NCI-H82 (cell line): ENCODE data around the gene PEX14.

Source experiments
- DNase-seq: peaks from one replicate; lab custom pipeline; 2025; lab: John Stamatoyannopoulos, UW

Gene PEX14

GRCh38 chr1:10633416-10633815 lies 158.7 kb downstream of the PEX14 start:
- DNase-seq, result no peak

DNA sequence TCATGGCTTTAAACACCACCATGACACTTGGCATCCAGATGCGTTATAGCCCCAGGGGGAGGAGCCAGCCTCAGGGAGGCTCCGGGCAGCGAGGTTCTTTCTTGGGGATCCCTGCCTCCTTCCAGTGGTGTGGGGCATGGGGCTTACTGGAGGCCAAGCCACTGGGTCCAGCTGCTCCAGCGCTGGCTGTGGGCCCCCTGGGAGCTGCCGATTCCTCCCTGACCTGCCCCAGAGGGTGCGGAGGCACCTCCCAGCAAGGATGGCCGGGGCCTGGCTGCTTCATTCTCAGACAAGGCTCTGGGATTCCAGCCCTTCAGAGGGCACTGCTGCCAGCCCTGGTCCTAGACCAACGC lies 159.3 kb downstream of the PEX14 start:
- no peak for DNase-seq

- DNase-seq, result peak; percentile 64
Observed at GRCh38 chr1:10634428-10635084, 159.8 kb downstream of the PEX14 start.

DNA sequence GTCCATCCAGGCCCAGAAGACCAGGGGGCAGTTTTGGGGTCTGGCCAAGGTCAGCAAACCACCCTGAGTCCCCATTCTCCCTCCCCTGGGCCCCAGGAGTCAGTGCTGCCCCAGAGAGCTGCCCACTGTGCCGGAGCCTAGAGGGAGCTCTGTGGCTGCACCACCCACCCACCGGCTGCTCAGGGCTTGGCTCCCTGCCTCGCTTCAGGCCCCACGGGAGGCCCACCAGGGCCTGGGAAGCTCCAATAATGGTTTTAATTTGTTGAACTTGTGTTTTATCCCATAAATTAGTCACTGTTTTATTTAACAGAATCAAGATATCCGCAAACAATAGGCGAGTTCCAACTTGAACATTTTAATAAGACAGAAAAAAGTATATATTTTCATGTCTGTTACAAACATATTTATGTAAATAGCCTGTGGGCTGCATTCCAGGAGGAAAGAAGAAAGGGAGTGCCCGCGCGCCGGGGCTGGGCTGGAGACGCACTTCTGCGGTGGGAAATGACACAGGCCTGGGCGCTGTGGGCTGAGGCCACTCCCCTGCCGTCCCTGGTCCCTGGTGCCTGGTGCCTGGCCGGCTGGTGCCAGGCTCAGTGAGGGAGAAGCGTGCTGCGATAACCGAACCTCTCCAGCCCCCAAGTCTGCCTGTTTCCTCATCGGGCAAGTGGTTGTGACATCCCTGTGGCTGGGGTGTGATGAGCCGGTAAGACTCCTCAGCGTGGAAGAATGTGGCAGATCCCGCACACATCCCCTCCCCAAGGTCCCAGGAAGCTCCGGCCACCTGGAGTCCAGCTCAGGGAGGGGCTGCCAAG lies 160.5 kb downstream of the PEX14 start:
- DNase-seq, result peak; percentile 58

DNA sequence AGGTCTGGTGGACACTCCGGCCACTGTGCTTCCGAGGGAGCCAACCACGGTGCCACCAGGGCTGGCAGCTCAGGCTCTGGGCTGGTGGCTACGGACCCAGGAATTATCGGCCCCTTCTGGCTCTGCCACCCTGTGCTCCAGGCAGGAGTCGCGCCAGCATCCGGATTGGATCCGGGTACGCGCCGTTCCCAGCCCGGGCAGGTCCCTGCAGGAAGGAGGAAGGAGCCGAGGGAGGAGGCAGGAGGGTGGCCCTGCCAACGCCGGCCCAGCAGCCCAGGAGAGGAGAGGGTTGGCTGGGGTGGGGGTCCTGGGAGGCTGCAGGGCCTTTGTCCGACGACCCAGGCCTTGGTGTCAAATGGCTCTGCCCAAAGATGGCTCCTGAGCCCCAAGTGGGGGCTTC lies 161.2 kb downstream of the PEX14 start:
- no peak for DNase-seq

GRCh38 chr1:10637400-10637799 lies 162.7 kb downstream of the PEX14 start:
- peak; percentile 25 for DNase-seq

DNA sequence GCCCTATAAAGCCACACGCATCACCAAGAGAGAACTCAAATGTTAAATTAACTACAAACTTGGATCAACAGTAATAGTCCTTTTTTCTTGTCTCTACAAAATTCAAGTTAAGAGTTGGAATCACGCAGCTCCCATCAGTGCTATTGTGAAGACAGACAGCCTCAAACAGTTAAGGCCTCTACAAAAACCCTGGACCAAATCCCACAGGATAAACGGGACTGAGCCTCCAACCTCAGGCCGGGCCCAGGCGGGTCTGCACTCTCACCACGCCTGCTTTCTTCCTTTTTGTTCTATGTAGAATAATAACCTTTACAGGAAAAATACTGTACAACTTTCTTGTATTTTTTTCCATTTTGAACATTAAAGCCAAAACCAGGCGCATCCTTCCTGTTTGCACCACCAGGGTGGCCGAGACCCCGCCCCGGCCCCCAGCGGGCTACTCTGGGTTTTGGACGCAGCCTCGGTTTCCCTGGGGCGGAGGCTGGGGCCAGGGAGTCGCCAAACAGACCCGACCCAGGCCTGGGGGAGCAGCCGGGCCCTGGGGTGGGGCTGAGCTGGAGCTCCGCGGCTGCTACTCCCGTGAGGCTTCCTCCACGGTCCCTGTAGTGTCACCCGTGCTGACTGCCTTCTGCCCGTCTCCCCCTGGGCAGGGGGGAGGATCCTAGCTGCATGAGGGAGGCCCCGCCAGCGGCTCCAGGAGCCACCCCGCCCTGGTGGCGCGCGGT lies 163.2 kb downstream of the PEX14 start:
- no peak for DNase-seq

GRCh38 chr1:10638559-10639005 lies 163.8 kb downstream of the PEX14 start:
- no peak for DNase-seq

- DNase-seq, result no peak
Observed at GRCh38 chr1:10639011-10639774, 164.4 kb downstream of the PEX14 start.

GRCh38 chr1:10639775-10640578 lies 165.2 kb downstream of the PEX14 start:
- peak; percentile 91 for DNase-seq

DNA sequence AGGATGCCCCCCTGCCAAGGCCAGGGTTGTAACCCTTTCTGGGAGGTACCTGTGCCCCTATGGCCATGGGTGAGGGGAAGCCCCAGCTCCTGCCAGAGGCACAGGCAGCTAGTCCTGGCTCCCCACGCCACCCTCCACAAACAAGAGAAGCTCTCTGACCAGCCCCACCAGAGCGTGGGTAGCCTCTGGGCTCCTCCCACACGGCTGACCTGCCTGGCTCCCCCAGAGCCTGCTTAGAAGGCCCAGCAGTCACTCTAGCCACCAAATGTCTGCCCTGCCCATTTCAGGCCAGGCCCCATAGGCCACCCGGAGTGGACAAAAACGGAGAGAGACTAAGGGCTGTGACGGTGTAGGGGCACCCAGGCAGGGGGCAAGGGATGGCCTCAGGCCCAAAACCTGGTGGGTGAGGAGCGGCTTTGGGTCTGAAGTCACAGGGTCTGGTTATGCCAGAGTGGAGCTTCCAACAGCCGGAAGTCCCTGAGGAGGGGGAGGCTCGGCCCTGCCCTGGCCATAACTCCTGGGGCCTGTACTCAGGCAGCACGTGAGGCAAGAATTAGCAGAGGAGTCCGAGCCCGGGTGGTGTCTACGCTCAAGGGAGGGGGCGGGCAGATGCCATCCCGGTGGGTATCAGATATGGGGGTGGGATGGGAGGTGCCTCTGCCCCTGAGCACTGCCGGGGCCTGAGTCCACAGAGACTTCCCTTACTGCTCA lies 166.2 kb downstream of the PEX14 start:
- DNase-seq, result no peak

DNA sequence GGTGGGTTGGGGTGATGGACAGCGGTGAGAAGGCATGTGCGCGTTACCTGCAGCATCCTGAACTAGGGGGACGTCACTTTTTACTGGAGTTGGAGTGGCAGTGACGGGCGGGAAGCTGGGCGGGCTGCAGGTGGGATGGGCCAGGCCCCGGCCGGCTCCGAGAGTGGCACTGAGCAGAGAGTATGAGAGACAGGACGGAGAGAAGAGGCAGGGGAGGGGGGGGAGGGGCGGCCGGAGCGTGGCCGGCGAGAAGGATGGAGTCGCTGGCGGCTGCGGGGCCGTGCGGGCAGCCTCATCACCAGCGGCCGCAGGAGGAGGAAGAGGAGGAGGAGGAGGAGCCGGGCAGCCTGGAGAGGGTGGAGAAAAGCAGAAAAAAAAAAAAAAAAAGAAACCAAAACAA lies 167.2 kb downstream of the PEX14 start:
- no peak for DNase-seq

DNA sequence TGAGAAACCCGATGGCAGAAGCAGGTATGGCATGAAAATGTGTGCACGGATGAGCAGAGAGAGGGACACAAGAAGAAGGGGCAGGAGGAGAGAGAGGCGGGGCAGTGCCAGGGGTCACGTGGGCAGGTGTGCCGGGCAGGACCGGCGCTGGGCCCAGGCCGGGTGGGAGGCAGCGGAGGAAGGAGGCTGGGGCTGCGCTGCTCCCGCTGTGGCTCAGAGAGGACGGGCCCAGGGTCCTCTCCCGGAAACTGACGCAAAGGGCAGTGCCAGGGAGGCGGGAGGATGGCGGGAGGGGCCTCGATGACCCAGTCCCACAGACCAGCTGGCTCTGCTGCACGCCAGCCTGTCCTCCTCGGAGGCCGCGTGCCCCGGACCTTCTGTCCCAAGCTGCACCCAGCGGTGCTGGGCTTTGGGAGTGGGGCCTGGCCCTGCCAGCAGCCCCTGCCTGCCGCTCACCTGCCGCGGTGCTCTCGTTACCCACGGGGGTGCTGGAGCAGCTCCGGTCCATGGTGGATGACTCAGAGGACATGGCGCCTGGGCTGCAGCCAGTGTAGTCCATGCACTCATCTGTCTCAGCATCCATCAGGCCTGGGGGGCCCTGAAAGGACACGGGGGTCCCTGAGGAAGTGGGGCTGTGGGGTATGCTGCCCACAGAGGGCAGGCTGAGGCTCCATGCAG lies 167.8 kb downstream of the PEX14 start:
- DNase-seq, result no peak

- DNase-seq, result no peak
Observed at GRCh38 chr1:10643607-10644306, 169.0 kb downstream of the PEX14 start.

- no peak for DNase-seq
Observed at GRCh38 chr1:10644307-10645128, 169.8 kb downstream of the PEX14 start.

DNA sequence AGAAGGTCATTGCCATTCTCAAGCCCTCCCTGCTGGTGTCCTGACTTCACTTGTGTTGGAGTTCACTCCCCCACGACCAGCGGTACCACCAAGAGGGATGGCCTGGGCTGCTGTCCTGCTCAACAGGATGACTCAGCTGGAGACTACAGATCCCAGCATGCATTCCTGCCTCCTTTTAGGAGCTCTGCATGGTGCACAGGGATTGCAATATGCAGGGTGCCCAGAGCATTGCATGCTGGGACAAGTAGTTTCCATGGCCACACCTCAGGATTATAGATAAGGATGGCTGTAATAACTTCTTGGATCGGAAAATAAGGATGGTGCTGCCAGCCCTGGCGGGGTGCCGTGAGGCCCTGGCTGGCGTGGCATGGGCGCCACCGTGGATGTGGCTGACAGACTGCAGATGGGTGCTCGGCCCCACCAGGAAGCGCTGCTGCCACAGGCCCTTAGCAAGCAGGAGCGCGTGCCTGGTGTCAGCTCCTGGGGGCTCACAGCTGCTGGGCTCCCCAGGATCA lies 171.7 kb downstream of the PEX14 start:
- DNase-seq, result peak; percentile 58

- DNase-seq, result peak; percentile 62
Observed at GRCh38 chr1:10647414-10648170, 172.8 kb downstream of the PEX14 start.
